GM18858 (cell line): ENCODE results near the gene TAAR8.
"Not testable (repeated sequence)": the region's sequence is repeated elsewhere in the genome, so short reads cannot be mapped to it uniquely, and the experiment has no call there.

ENCODE experiments used
- ATAC-seq: cut with Tn5 transposase; IDR thresholded peaks from one replicate; pipeline ENCODE4 v1.9.1; 2021; ENCODE audit not compliant: unreplicated experiment

Gene TAAR8

DNA sequence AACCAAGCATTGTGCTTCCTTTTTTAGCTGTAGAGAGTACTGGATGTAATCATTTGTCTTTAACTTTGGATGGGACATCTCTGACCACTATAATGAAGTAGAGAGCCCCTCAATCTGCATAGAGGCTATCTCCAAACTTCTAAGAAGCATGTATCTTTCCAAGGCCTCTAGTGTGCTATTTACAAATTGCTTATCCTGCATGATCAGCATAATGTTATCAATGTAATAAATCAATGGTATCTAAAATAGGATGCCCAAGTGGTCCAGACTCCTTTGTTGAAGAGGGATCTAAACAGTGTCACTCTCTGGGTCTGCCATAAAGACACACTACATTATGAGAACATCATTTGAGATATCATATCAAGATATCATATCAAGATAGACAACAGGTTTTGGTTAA is 7.6 kb upstream of the TAAR8 start:
- no peak for ATAC-seq

DNA sequence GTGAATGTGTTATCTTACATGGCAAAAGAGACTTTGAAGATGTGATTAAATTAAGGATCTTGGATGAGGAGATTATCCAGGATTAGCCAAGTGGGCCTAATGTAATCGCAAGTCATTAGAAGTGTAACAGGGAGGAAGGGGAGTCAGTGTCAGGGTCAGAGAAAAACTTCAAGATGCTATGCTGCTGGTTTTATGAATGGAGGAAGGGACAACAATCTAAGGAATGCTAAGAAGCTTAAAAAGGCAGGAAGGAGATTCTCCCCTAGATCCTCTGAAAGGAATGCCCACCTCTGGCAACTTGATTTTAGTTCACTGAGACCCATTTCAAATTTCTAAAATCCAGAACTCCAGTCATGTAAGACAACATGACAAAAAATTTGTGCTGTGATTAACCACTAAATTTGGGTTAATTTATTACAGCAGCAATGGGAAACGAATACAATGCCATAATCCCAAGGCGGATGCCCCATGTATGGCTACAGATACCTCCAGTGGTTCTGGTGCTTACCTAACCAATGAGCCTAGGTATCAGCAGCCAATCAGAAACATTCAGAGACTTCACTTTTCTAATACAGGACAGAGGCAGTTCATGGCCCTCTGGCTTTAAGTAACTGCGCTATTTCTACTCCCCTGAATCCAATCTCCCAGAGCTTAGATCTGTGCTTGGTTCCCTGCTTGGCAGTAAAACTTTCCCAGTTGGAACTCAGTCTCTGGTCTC is 3.6 kb upstream of the TAAR8 start:
- ATAC-seq = no peak

DNA sequence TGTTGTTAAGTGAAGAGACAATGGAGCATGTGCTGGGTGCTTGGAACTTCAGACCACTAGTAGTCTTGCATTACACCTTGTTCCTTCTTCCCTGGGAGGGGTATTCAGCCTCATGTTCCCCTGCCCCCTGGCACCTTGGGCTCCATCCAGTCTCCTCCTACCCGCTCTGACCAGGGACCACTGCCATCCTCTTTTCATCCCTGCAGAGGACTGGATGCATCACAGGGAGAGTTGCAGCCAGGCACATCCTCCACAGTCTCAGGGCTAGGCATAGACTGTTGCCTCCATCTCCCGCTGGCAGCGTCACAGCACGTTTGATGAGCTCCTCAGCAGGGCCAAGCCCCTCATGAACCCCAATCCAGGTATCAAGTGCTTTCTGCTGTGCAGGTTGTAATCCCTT is 1.3 kb upstream of the TAAR8 start:
- no peak for ATAC-seq

DNA sequence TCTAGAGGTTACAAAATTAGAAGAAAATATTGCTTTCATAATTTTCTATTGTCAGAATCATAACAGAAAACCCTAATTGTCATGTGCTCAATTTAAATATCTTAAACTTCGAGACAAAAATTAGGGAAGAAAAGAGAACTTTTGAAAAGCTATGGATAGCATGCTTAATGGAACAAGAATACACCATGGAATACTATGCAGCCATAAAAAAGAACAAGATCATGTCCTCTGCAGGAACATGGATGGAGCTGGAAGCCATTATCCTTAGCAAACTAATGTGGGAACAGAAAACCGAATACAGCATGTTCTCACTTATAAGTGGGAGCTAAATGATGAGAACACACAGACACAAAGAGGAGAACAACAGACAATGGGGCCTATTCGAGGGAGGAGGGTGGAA is 7.6 kb downstream of the TAAR8 start:
- not testable (repeated sequence) for ATAC-seq

DNA sequence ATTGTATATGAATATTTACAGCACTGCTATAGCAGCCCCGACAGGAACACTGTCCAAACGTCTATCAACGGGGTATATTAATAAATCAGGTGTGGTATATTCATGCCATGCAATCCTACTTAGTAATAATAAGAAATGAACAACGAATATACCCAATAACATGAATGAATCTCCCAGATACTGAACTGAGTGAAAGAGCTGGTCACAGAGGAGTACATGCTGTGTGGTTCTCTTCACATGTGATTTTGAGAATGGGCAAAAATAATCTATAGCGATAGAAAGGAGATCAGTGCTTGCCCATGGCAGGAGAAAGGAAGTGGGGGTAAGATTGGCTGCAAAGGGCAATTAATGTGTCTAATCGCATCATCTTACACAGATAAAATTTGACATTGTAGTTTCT is 13.9 kb downstream of the TAAR8 start:
- no peak for ATAC-seq

DNA sequence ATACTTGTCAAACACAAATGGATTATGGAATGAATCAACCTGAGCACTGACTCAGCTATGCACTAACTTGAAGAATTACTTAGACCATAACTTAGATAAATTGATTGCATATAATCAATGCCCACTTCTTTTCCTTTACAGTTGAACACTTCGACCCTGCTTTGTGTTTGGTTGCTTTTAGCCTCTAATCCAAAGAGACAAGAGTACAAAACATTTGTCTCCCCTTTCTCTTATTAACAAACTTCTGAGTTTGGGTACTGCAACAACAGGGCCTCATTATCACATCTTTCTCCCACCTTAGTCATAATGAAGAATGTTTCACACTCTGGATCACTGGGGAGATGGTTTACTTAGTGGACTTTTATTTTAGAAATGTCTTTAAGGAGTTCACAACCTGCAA is 15.1 kb downstream of the TAAR8 start:
- no peak for ATAC-seq

DNA sequence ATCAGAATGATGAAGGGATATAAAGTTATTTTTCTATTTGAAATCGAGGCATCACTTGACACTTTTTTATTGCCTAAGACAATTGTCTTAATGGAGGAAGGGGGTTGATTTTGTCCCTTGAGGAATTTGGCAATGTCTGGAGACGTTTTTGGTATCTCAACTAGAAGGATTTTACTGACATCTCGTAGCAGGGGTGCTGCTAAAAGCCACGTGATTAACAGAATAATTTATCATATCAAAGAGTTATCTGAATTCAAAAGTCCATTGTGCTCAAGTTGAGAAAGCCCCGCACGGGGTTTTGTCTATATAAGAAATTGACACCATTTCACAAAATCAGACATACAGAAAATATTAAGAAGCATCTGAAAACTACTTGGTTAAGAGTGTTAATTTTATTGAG is 16.1 kb downstream of the TAAR8 start:
- ATAC-seq = no peak

DNA sequence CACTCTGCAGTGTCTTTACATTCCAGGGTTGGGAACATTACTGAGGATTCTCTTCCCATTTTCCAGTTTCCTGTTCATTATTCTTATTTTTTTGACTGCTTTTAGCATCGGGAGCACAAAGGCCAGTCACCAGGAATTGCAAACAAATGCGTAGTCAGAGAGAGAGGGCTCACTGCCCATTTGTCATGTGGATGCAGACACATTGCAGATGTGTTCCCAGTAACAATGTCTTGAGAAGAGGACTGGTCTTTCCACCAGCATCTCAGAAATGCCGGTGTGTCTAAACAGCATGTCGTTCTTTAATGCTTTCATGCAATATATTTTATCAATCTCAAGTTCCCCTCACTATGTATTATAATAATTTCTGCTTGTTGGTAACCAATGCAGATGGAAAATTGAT is 16.7 kb downstream of the TAAR8 start:
- no peak for ATAC-seq

DNA sequence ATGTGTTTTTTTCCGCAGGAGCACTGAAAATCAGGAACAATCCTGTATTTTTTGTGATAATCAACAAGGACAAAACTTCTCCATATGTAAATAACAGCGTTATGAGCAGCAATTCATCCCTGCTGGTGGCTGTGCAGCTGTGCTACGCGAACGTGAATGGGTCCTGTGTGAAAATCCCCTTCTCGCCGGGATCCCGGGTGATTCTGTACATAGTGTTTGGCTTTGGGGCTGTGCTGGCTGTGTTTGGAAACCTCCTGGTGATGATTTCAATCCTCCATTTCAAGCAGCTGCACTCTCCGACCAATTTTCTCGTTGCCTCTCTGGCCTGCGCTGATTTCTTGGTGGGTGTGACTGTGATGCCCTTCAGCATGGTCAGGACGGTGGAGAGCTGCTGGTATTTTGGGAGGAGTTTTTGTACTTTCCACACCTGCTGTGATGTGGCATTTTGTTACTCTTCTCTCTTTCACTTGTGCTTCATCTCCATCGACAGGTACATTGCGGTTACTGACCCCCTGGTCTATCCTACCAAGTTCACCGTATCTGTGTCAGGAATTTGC is 17.8 kb downstream of the TAAR8 start, which contains the start of gene TAAR6:
TSS of gene TAAR6 (plus strand) at position 102 of the 557 bp plus-strand sequence. CDS start at position 102, 0 bp downstream.
- no peak for ATAC-seq

DNA sequence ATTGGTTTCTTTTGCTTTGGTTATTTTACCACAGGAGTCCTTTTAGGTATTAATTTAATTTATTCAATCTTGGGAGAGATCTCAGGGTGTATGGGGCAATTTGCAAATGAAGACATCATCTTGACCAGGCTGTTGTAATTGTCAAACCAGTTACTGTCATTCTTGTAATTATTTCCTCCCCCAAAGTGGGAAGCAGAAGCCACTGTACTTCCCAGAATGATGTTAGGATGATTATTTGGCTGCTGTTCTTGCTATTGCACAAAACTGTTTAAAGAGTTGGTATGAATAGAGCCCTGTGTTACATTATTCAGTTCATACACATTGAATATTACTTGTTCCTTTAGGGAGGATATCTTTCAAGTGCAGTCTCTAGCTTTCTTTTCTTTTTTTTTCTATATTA is 19.3 kb downstream of the TAAR8 start:
- no peak for ATAC-seq

DNA sequence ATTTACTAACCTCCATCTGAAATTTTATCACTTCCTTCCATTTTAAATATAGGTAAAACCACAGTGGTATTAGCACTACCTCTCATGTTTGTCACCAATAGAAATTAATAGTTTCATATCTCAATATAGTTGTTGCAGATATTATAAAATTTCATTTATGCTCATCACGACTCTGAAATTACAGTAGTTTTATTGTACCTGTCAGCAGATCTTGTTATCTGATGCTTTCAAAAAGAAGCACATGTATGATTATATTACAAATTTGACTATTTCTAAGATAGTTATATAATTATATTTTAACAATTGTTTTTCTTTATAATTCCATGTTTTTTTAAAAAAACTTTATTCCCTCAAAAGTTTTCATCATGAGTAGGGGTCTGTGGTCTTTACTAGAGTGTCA is 32.2 kb downstream of the TAAR8 start:
- ATAC-seq = no peak

DNA sequence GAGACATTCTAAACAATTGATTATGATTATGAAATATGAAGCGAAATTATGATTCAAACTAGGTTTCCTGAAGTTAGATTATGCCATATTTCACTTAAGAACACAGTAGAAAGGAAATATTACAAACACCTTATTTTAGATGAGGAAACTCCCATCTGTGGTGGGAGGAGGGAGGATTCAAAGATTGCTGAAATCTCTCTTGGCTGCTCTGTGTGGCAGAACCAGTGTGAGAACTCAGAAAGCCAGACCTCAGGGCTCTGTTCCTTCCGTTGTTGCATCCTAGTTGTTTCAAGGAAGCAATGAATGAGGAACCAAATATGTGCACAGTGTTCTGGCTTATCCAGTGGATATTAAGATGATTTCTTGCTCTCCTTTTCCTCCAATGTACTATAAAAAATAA is 35.0 kb downstream of the TAAR8 start:
- ATAC-seq = no peak

DNA sequence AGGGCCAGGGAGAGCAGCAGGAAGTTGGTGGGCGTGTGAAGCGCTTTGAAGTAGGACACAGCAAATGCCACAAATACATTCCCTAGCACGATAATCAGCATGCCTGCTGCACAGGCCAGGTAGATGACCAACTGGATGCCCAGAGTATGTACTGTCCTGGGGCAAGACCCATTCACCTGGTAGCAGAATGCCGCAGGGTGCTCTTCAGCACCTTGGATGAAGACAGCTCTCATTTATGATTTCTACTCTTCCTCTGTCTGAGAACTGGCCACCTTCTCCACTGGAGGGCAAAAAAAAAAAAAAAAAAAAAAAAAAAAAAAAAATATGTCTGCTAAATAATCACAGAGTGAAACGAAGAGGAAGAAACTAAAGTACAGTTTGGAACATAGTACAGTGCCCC is 37.0 kb downstream of the TAAR8 start, which contains the start of gene TAAR5:
TSS of gene TAAR5 (minus strand) at position 288 of the 400 bp plus-strand sequence. CDS start at position 233, 55 bp downstream.
- ATAC-seq = no peak

DNA sequence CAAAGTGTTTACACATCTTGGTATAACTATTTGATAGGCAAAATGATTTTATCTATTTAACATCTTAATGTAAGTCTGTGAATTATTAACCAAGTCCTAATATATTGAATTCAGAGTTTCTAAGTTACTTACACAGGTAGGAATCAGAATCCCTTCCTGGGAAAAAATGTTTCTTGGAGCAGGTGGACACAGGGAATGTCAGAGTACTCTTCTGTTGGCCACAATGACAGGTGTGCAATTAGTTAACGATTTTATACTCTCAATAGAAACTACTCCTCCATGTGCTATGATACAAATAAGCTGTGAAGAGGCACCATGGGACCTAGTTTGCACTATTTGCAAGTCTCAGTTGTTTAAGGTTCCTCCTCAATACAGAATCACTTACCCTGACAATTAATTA is 37.9 kb downstream of the TAAR8 start:
- ATAC-seq = no peak

DNA sequence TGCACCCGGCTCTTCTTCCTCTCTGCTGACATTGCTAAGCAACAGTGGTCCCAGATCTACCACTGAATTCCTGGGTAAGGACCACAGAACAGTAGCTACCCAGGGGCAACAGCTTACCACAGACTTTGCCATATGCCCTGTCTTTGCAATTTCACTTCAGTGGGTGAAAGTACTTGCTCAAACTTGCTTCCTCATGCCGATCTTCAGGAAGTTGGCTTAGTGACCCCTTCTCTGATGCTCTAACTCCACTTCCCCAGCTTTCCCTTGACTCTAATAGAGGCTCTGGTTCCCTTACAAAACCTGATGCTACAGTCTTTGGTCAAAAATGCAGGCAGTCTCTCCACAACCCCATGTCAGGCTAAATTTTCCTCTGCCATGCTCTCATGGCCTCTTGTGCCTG is 40.4 kb downstream of the TAAR8 start:
- ATAC-seq = no peak

DNA sequence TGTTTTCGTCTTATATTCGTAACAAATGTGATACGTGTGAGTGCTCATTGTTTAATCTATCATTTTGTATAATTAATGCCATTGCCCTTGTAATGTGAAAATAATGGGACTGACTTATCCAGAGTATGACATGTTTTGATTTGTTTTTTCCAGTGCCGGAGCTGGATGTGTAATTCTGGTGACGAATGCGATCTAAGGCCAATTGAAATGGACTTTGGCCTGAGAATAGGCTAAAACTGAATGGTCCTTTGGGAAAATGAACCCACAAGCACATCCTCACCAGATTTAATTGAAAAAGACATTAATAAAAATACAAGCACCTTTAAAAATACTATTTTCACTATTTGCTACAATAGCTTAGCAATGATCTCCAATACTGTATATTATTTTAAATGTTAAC is 43.7 kb downstream of the TAAR8 start:
- no peak for ATAC-seq

DNA sequence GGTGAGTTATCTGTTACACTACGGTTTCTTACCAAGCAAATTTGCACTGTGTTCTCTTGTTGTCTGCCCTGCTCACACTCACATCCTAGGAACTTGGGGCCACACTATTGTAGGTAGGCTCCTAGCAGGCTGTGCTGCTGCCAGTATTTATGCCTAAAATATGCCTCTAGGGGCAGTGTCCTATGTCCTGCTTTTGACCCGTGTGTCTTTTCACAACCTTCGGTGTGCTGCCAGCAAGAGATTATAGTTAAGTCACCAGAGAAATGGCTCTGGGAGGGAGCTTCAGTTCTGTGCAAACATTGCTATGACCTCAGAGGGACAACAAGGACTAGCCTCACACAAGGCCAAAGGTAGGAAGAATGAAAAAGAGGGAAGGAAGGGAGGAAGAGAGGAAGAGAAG is 46.0 kb downstream of the TAAR8 start:
- no peak for ATAC-seq

DNA sequence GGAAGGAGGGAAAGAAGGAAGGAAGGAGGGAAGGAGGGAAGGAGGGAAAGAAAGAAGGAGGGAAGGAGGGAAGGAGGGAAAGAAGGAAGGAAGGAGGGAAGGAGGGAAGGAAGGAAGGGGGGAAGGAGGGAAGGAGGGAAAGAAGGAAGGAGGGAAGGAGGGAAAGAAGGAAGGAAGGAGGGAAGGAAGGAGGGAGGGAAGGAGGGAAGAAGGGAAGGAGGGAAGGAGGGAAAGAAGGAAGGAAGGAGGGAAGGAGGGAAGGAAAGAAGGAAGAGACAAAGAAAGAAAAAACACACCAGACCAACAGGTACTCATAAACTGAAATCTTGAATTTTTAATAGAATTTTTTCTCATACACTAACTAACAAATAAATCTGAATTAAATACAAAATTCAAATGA is 48.4 kb downstream of the TAAR8 start:
- not testable (repeated sequence) for ATAC-seq
